Cardiac muscle cell (in vitro differentiated cells and primary cell): ENCODE results near the gene FKBP2. TPM values are rescaled to one million over a fixed set of nuclear protein-coding genes. Genes with fewer than 3 reads are reported as not detected.

Experiments
- DNase-seq, 2 donors: peaks; one replicate each; pipeline versions ENCODE4 v3.0.0 to v3.0.0-alpha.2; 2010 to 2017; ENCODE audit warnings: low read depth in 1 of 2, low spot score in 1 of 2
- H3K27ac ChIP-seq: fragments of 200-600 bp; sonication (generic); 2 replicates; pipeline ENCODE4 v1.5.1; 2016
- H3K27me3 ChIP-seq: fragments of 200-600 bp; sonication (generic); 2 replicates; pipeline ENCODE4 v1.6.0; 2016; ENCODE audit warnings: control low read depth
- H3K36me3 ChIP-seq: fragments of 200-600 bp; sonication (generic); 2 replicates; pipeline ENCODE4 v1.5.1; 2016; ENCODE audit warnings: control low read depth
- H3K4me1 ChIP-seq: fragments of 200-600 bp; sonication (generic); 2 replicates; pipeline ENCODE4 v1.8.1; 2017; ENCODE audit warnings: low read depth, mild to moderate bottlenecking, mixed run types
- H3K4me3 ChIP-seq: fragments of 200-600 bp; sonication (generic); 2 replicates; pipeline ENCODE4 v1.5.1; 2016; ENCODE audit warnings: mild to moderate bottlenecking
- H3K9me3 ChIP-seq: fragments of 200-600 bp; sonication (generic); 2 replicates; pipeline ENCODE4 v1.5.1; 2017; ENCODE audit warnings: low read depth, mild to moderate bottlenecking, control low read depth
- CTCF ChIP-seq: IDR thresholded peaks from 2 replicates; pipeline ENCODE4 v1.5.1; 2012; ENCODE audit warnings: low read depth, mild to moderate bottlenecking, low read length
- polyA plus RNA-seq: library from polyadenylated mRNA; unstranded; fragments of >200 nt; fragmentation: Nextera tagmentation; extraction: Ambion mirVana; gene quantifications from 2 replicates; pipeline ENCODE4 v1.2.1, GENCODE V29; 2016
- total RNA-seq: library from RNA; depleted of rRNA; stranded (reverse); fragments of >200 nt; gene quantifications from 2 replicates; pipeline ENCODE4 v1.2.3, GENCODE V29; 2016

Gene FKBP2
- total and polyA plus RNA-seq, 2 experiments from 2014 or later, result 102 to 321 TPM

GRCh38 chr11:64207256-64208085, 33.4 kb upstream of the FKBP2 start:
- H3K36me3 ChIP-seq, result peaks cover 18% of the 10 kb centered on the region
- no peaks in the 10 kb centered on the region for H3K9me3 ChIP-seq
- DNase-seq, result peak in 1 of 2 donors; percentile 84
- no peak for TF ChIP-seq CTCF
- no peak overlapping the region for H3K4me3 ChIP-seq
- peaks cover 2% of the 10 kb centered on the region for H3K4me1 ChIP-seq
- no peaks in the 10 kb centered on the region for H3K27me3 ChIP-seq
- H3K27ac ChIP-seq, result peak overlapping the region; percentile 17

- no peak for TF ChIP-seq CTCF
- peaks cover 2% of the 10 kb centered on the region for H3K4me1 ChIP-seq
- no peak for DNase-seq
- H3K36me3 ChIP-seq, result peaks cover 10% of the 10 kb centered on the region
- no peaks in the 10 kb centered on the region for H3K27me3 ChIP-seq
- no peak overlapping the region for H3K27ac ChIP-seq
- H3K9me3 ChIP-seq, result no peaks in the 10 kb centered on the region
- no peak overlapping the region for H3K4me3 ChIP-seq
These were observed 32.7 kb upstream of the FKBP2 start for GRCh38 chr11:64208086-64208795.

GRCh38 chr11:64208796-64209562, 31.9 kb upstream of the FKBP2 start:
- Histone ChIP-seq H3K27ac (no peak overlapping the region), H3K9me3 (no peaks in the 10 kb centered on the region), H3K27me3 (no peaks in the 10 kb centered on the region), H3K4me1 (peaks cover 2% of the 10 kb centered on the region), H3K4me3 (no peak overlapping the region), H3K36me3 (peaks cover 3% of the 10 kb centered on the region)
- DNase-seq, result no peak
- no peak for TF ChIP-seq CTCF

GRCh38 chr11:64209563-64209843, 31.4 kb upstream of the FKBP2 start:
- Histone ChIP-seq H3K4me3 (no peak overlapping the region), H3K27me3 (no peaks in the 10 kb centered on the region), H3K9me3 (no peaks in the 10 kb centered on the region), H3K36me3 (no peaks in the 10 kb centered on the region), H3K27ac (no peak overlapping the region), H3K4me1 (no peaks in the 10 kb centered on the region)
- DNase-seq, result no peak
- no peak for TF ChIP-seq CTCF

- Histone ChIP-seq H3K4me1 (no peaks in the 10 kb centered on the region), H3K27me3 (no peaks in the 10 kb centered on the region), H3K4me3 (no peak overlapping the region), H3K27ac (no peak overlapping the region), H3K9me3 (no peaks in the 10 kb centered on the region), H3K36me3 (no peaks in the 10 kb centered on the region)
- TF ChIP-seq CTCF, result no peak
- DNase-seq, result no peak
These were observed 30.4 kb upstream of the FKBP2 start for GRCh38 chr11:64210301-64211020.
